SK-N-SH treated with all-trans-retinoic acid at 6 μM for 48 hours (cell line): Measurements from ENCODE around the gene FOXF1.

ENCODE experiments used
- ATAC-seq: fragments of 200-7000 bp; cut with Tn5 transposase; 3 replicates; pipeline ENCODE4 v1.9.1; 2020; ENCODE audit warnings: mild to moderate bottlenecking, moderate library complexity
- BACH2 ChIP-seq: fragments of 250-450 bp; sonication (Bioruptor Pico); IDR thresholded peaks from 2 replicates; pipeline ENCODE4 v1.9.0; 2021; ENCODE audit warnings: mild to moderate bottlenecking, borderline replicate concordance
- CREB5 ChIP-seq: fragments of 250-450 bp; sonication (Bioruptor Pico); IDR thresholded peaks from 2 replicates; pipeline ENCODE4 v1.5.1; 2020; ENCODE audit warnings: low read depth, mild to moderate bottlenecking, moderate library complexity
- CSDC2 ChIP-seq: fragments of 250-450 bp; sonication (Bioruptor Pico); IDR thresholded peaks from 2 replicates; pipeline ENCODE4 v1.5.0; 2020; ENCODE audit warnings: mild to moderate bottlenecking, moderate library complexity
- CSRNP3 ChIP-seq: fragments of 250-450 bp; sonication (Bioruptor Pico); IDR thresholded peaks from 2 replicates; pipeline ENCODE4 v1.5.1; 2021; ENCODE audit warnings: mild to moderate bottlenecking, moderate library complexity
- ESRRG ChIP-seq: fragments of 250-450 bp; sonication (Bioruptor Pico); IDR thresholded peaks from 2 replicates; pipeline ENCODE4 v1.6.1; 2021; ENCODE audit warnings: mild to moderate bottlenecking
- GLIS3 ChIP-seq: fragments of 250-450 bp; sonication (Bioruptor Pico); IDR thresholded peaks from 2 replicates; pipeline ENCODE4 v1.5.0; 2020; ENCODE audit warnings: mild to moderate bottlenecking, moderate library complexity
- ISL1 ChIP-seq: fragments of 250-450 bp; sonication (Bioruptor Pico); IDR thresholded peaks from 2 replicates; pipeline ENCODE4 v2.1.2; 2022; ENCODE audit warnings: mild to moderate bottlenecking, moderate library complexity
- OSR1 ChIP-seq: fragments of 250-450 bp; sonication (Bioruptor Pico); IDR thresholded peaks from 2 replicates; pipeline ENCODE4 v1.8.0; 2022; ENCODE audit warnings: moderate library complexity, mild to moderate bottlenecking, inconsistent platforms
- PATZ1 ChIP-seq: fragments of 250-450 bp; sonication (Bioruptor Pico); IDR thresholded peaks from 2 replicates; pipeline ENCODE4 v1.8.0; 2020; ENCODE audit warnings: mild to moderate bottlenecking, moderate library complexity, borderline replicate concordance
- POU6F1 ChIP-seq: fragments of 250-450 bp; sonication (Bioruptor Pico); IDR thresholded peaks from 2 replicates; pipeline ENCODE4 v1.8.0; 2021; ENCODE audit warnings: low read depth, mild to moderate bottlenecking, moderate library complexity, borderline replicate concordance
- PPARA ChIP-seq: fragments of 250-450 bp; sonication (Bioruptor Pico); IDR thresholded peaks from 2 replicates; pipeline ENCODE4 v1.5.0; 2020; ENCODE audit warnings: mild to moderate bottlenecking, borderline replicate concordance
- RARB ChIP-seq: fragments of 250-450 bp; sonication (Bioruptor Pico); IDR thresholded peaks from 2 replicates; pipeline ENCODE4 v1.8.0; 2021; ENCODE audit warnings: mild to moderate bottlenecking, moderate library complexity
- SNAI2 ChIP-seq: fragments of 250-450 bp; sonication (Bioruptor Pico); IDR thresholded peaks from 2 replicates; pipeline ENCODE4 v1.5.0; 2020; ENCODE audit warnings: mild to moderate bottlenecking, moderate library complexity
- TOX ChIP-seq: fragments of 250-450 bp; sonication (Bioruptor Pico); IDR thresholded peaks from 2 replicates; pipeline ENCODE4 v1.8.0; 2021; ENCODE audit warnings: mild to moderate bottlenecking, moderate library complexity, borderline replicate concordance
- TSHZ2 ChIP-seq: fragments of 250-450 bp; sonication (Bioruptor Pico); IDR thresholded peaks from 2 replicates; pipeline ENCODE4 v1.5.0; 2020; ENCODE audit warnings: mild to moderate bottlenecking, moderate library complexity
- ZC3H10 ChIP-seq: fragments of 250-450 bp; sonication (Bioruptor Pico); IDR thresholded peaks from 2 replicates; pipeline ENCODE4 v1.5.1; 2021; ENCODE audit warnings: mild to moderate bottlenecking, moderate library complexity
- ZFP3 ChIP-seq: fragments of 250-450 bp; sonication (Bioruptor Pico); IDR thresholded peaks from 2 replicates; pipeline ENCODE4 v1.5.0; 2020; ENCODE audit warnings: mild to moderate bottlenecking, moderate library complexity
- ZFP30 ChIP-seq: fragments of 450-650 bp; formaldehyde crosslinking; IDR thresholded peaks from 2 replicates; pipeline ENCODE4 v1.5.0; 2022; ENCODE audit warnings: mild to moderate bottlenecking, moderate library complexity
- ZNF70 ChIP-seq: fragments of 450-650 bp; formaldehyde crosslinking; IDR thresholded peaks from 2 replicates; pipeline ENCODE4 v1.5.0; 2020; ENCODE audit warnings: mild to moderate bottlenecking, moderate library complexity
- ZNF8 ChIP-seq: fragments of 450-650 bp; formaldehyde crosslinking; IDR thresholded peaks from 2 replicates; pipeline ENCODE4 v1.5.0; 2020; ENCODE audit warnings: mild to moderate bottlenecking, moderate library complexity

The FOXF1 gene

GRCh38 chr16:86542756-86543750 is 32.7 kb downstream of the FOXF1 start:
- ATAC-seq = no peak
- no peak for TF ChIP-seq PATZ1 (CRISPR knock-in tag)
- TF ChIP-seq TOX (CRISPR knock-in tag) = no peak
- no peak for TF ChIP-seq OSR1 (CRISPR knock-in tag)
- no peak for TF ChIP-seq ZNF8 (CRISPR knock-in tag)
- TF ChIP-seq POU6F1 (CRISPR knock-in tag) = no peak
- TF ChIP-seq SNAI2 (CRISPR knock-in tag) = no peak
- no peak for TF ChIP-seq ZFP3 (CRISPR knock-in tag)
- no peak for TF ChIP-seq ZNF70 (CRISPR knock-in tag)
- no peak for TF ChIP-seq ESRRG (CRISPR knock-in tag)
- no peak for TF ChIP-seq BACH2 (CRISPR knock-in tag)
- TF ChIP-seq RARB (CRISPR knock-in tag) = no peak
- TF ChIP-seq, all 23 proteins: peak for 0

- TF ChIP-seq CSDC2 (CRISPR knock-in tag) (no peak), PATZ1 (CRISPR knock-in tag) (no peak), SNAI2 (CRISPR knock-in tag) (no peak), BACH2 (CRISPR knock-in tag) (no peak), ISL1 (no peak), ZFP30 (no peak)
- TF ChIP-seq, all 23 proteins: peak for 0
Measured at GRCh38 chr16:86545481-86545880, 35.2 kb downstream of the FOXF1 start.

GRCh38 chr16:86545954-86546637 is 35.8 kb downstream of the FOXF1 start:
- no peak for ATAC-seq
- TF ChIP-seq GLIS3 (no peak), ISL1 (no peak), ZNF70 (CRISPR knock-in tag) (no peak), ZNF8 (CRISPR knock-in tag) (no peak), CREB5 (CRISPR knock-in tag) (no peak), ZC3H10 (CRISPR knock-in tag) (no peak), PPARA (CRISPR knock-in tag) (no peak), TSHZ2 (CRISPR knock-in tag) (no peak), CSRNP3 (CRISPR knock-in tag) (no peak), ZFP30 (no peak), CSDC2 (CRISPR knock-in tag) (no peak), OSR1 (CRISPR knock-in tag) (no peak), TOX (CRISPR knock-in tag) (no peak), POU6F1 (CRISPR knock-in tag) (no peak)

More at GRCh38 chr16:86545481-86545880, 35.2 kb downstream of the FOXF1 start:
- no peak for ATAC-seq
